Sigmoid colon (tissue), 7 donors: Measurements from ENCODE around the gene GTF3C5. TPM values are rescaled to one million over a fixed set of nuclear protein-coding genes. Genes with fewer than 3 reads are reported as not detected.

Experiments used
- DNase-seq: peaks from one replicate; pipeline ENCODE4 v3.0.0-alpha.2; 2019
- H3K27ac ChIP-seq, 4 donors: fragments of 200-600 bp; sonication (generic); one replicate each; pipeline ENCODE4 v1.5.1; 2016 to 2019; ENCODE audit warnings: mild to moderate bottlenecking in 1 of 4
- H3K27me3 ChIP-seq, 3 donors: fragments of 200-600 bp; sonication (generic); one replicate each; pipeline ENCODE4 v1.5.1; 2019; ENCODE audit warnings: mild to moderate bottlenecking in 1 of 3
- H3K36me3 ChIP-seq, 4 donors: fragments of 200-600 bp; sonication (generic); one replicate each; pipeline ENCODE4 v1.5.1; 2016 to 2019
- H3K4me1 ChIP-seq, 4 donors: fragments of 200-600 bp; sonication (generic); one replicate each; pipeline ENCODE4 v1.5.1; 2017 to 2019
- H3K4me3 ChIP-seq, 4 donors: fragments of 200-600 bp; sonication (generic); one replicate each; pipeline ENCODE4 v1.5.1; 2017 to 2019; ENCODE audit warnings: mild to moderate bottlenecking in 2 of 4, moderate library complexity in 1 of 4
- H3K9me3 ChIP-seq, 4 donors: fragments of 200-600 bp in 3 of 4; sonication (generic) in 3 of 4; one replicate each; pipeline versions ENCODE4 v1.5.1 to v1.6.1; 2013 to 2019
- EP300 ChIP-seq, 4 donors: sonication (generic); formaldehyde crosslinking; IDR thresholded peaks; one replicate each; pipeline ENCODE4 v1.6.1; 2017; ENCODE audit warnings: antibody characterized with exemption in 4 of 4
- POLR2A ChIP-seq, 2 donors: fragments of 450-650 bp; IDR thresholded peaks; one replicate each; pipeline ENCODE4 v1.6.1; 2016; ENCODE audit warnings: antibody characterized with exemption in 2 of 2, mild to moderate bottlenecking in 2 of 2, moderate library complexity in 2 of 2
- POLR2AphosphoS5 ChIP-seq, 4 donors: sonication (generic); formaldehyde crosslinking; IDR thresholded peaks; one replicate each; pipeline ENCODE4 v1.6.1; 2017; ENCODE audit warnings: antibody characterized with exemption in 4 of 4
- WGBS, 2 donors: extraction: QIAGEN DNeasy Blood & Tissue Kit; methylation state at CpG; one replicate each; pipeline ENCODE4 v1.1.7; 2013; 5-methylcytosine and 5-hydroxymethylcytosine counted together
- intact Hi-C: fragments of 100-400 bp; cut with DNase I; formaldehyde crosslinking; loops from one replicate; pipeline ENCODE4 v1.15.1; 2023
- polyA plus RNA-seq, 3 donors: library from polyadenylated mRNA; stranded (reverse); fragments of 200-250 nt; gene quantifications; one replicate each; pipeline ENCODE4 v1.2.3, GENCODE V29; 2013
- total RNA-seq, 4 donors: library from RNA; depleted of rRNA; stranded (reverse); fragments of >200 nt; gene quantifications; one replicate each; pipeline ENCODE4 v1.1.0, GENCODE V29; 2016
- TF ChIP-seq, protein P1 (sequence below), 4 experiments: fragments of 450-650 bp in 3 of 4; fragments of 200-600 bp in 1 of 4; IDR thresholded peaks; one replicate each; pipeline ENCODE4 v1.5.1; 2016 to 2019; ENCODE audit warnings: antibody characterized with exemption in 4 of 4, mild to moderate bottlenecking in 3 of 4, moderate library complexity in 2 of 4
- donor health status: healthy with polysubstance abuse.
- donor health status: Bipolar disorder and iron deficiency.
- donor health status: healthy.

GTF3C5 gene
- total and polyA plus RNA-seq, 7 donors: 25.8 to 52.7 (median 47.1) TPM

DNA sequence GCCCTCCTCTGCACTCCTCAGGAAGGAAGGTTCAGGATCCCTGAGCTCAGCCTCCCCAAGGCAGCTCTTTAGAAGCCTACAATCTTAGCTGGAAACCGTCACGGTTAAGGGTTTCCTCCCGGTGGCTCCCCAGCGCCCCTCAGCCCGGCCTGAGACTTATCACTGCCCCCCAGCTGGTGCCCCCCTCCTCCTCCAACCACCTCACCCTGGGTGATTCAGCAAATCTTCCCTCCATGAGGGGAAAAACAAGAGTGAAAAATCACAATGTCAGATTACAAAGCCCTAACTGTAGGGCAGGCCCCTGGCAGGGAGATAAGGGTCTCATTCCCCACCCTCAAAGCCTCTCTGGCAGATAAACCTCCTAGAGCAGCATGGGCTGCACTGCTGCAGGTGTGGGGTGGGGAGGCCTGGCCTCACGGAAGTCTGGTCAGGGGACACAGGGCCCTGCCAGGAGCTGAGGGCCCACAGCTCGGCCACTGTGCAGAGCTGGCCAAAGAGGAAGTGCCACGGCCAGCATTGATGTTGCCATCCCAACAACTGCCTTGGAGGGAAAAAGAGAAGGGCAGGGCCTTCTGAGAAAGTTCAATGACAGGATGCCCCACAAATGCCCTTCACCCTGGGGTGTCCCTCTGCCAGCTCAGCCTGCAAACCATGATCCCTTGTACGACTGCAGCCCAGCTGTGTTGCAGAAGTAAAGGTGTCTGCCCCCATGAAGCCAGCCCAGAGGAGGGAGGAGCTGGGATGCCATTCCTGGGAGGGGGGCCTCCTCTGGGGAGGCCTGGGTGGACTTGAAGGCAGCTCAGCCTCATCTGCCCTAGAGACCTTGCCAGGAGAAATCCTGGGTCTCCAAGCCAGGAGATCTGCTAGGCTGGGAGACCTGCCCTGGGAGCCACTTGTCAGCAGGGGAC lies 26.5 kb upstream of the GTF3C5 start:
- H3K9me3 ChIP-seq: no peaks in the 10 kb centered on the region
- intact Hi-C loops: no loop called here
- H3K27ac ChIP-seq: no peak overlapping the region

DNA sequence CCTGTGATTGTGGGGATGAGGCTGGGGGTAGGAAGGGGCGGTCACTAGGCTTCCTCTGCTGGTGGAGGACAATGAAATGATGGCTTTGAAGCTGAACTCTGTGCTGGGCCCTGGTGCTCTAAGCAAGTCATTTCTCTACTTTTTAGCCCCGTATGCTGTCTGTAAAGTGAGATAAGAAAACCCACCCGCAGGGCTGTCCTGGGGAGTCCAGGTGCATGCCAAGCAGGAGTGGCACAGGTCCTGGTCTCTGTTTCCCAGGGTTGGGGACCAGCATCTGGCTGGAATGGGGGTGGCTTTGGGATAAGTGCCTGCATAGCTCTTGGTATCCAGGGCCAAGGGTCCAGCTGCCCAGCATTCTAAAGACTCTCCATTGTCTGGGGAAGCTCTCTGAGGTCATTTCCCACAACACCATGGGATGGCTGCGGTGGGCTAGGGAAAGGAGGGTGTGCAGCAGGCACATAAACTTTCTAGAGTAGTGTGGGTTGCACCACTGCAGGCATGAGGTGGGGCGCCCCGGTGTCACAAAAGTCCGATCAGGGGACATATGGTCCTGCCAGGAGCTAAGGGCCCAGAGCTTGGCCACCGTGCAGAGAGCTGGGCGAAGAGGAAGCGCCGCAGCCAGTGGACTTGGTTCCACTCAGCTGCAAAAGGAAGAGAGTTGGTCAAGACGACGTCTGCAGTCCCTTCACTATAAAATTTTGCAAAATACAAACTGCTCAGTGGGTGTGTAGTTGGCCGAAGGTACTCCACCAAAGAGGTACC lies 25.6 kb upstream of the GTF3C5 start:
- no peak overlapping the region for H3K27ac ChIP-seq
- H3K9me3 ChIP-seq: no peaks in the 10 kb centered on the region
- intact Hi-C loops: no loop called here
- H3K36me3 ChIP-seq: no peaks in the 10 kb centered on the region
- DNase-seq: no peak
- 83 to 93% methylated on average over 14 of the region's 14 CpGs for WGBS, 2 donors
- no peak overlapping the region for H3K4me3 ChIP-seq
- no peaks in the 10 kb centered on the region for H3K4me1 ChIP-seq
- TF ChIP-seq POLR2AphosphoS5 (IDR thresholded peaks at IDR 0.05) (no peak), POLR2A (IDR thresholded peaks at IDR 0.05) (no peak), EP300 (IDR thresholded peaks at IDR 0.05) (no peak)
- TF ChIP-seq, protein P1, sequence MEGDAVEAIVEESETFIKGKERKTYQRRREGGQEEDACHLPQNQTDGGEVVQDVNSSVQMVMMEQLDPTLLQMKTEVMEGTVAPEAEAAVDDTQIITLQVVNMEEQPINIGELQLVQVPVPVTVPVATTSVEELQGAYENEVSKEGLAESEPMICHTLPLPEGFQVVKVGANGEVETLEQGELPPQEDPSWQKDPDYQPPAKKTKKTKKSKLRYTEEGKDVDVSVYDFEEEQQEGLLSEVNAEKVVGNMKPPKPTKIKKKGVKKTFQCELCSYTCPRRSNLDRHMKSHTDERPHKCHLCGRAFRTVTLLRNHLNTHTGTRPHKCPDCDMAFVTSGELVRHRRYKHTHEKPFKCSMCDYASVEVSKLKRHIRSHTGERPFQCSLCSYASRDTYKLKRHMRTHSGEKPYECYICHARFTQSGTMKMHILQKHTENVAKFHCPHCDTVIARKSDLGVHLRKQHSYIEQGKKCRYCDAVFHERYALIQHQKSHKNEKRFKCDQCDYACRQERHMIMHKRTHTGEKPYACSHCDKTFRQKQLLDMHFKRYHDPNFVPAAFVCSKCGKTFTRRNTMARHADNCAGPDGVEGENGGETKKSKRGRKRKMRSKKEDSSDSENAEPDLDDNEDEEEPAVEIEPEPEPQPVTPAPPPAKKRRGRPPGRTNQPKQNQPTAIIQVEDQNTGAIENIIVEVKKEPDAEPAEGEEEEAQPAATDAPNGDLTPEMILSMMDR (IDR thresholded peaks at IDR 0.05): no peak
- H3K27me3 ChIP-seq: peaks cover 0 to 31% (median 4%) of the 10 kb centered on the region in 3 donors

More for the DNA sequence above, 26.5 kb upstream of the GTF3C5 start:
- Histone ChIP-seq H3K27me3 (peaks cover 0 to 38% (median 4%) of the 10 kb centered on the region in 3 donors), H3K4me3 (no peak overlapping the region), H3K36me3 (no peaks in the 10 kb centered on the region), H3K4me1 (no peaks in the 10 kb centered on the region)
- no peak for DNase-seq
- WGBS, 2 donors: 43 to 79% methylated on average over 9 of the region's 9 CpGs
- no peak for TF ChIP-seq EP300 (IDR thresholded peaks at IDR 0.05)
- TF ChIP-seq POLR2AphosphoS5 (IDR thresholded peaks at IDR 0.05): no peak
- TF ChIP-seq POLR2A (IDR thresholded peaks at IDR 0.05): no peak
- TF ChIP-seq, protein P1 (IDR thresholded peaks at IDR 0.05): no peak

DNA sequence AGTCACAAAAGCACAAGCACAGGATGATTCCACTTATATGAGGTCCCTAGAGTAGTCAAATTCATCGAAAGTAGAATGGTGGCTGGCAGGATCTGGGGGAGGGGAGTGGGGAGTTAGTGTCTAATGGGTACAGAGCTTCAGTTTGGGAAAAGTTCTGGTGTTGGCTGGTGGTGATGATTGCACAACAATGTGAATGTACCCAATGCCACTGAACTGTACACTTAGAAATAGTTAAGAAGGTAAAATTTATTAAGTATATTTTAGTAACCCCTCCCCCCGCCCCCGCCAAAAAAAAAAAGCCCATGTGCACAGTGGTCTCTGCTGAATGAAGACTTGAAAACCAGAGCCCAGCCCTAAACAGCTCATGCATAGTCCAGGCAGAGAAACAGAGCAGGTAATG lies 24.8 kb upstream of the GTF3C5 start:
- TF ChIP-seq POLR2AphosphoS5 (IDR thresholded peaks at IDR 0.05) (no peak), EP300 (IDR thresholded peaks at IDR 0.05) (no peak), POLR2A (IDR thresholded peaks at IDR 0.05) (no peak)
- TF ChIP-seq, protein P1 (IDR thresholded peaks at IDR 0.05): no peak
- Histone ChIP-seq H3K9me3 (no peaks in the 10 kb centered on the region), H3K27ac (no peak overlapping the region), H3K4me1 (no peaks in the 10 kb centered on the region), H3K4me3 (no peak overlapping the region), H3K27me3 (peaks cover 0 to 25% (median 4%) of the 10 kb centered on the region in 3 donors), H3K36me3 (no peaks in the 10 kb centered on the region)
- DNase-seq: no peak
- intact Hi-C loops: no loop called here
- WGBS, 2 donors: 92 to 94% methylated on average over 3 of the region's 3 CpGs

DNA sequence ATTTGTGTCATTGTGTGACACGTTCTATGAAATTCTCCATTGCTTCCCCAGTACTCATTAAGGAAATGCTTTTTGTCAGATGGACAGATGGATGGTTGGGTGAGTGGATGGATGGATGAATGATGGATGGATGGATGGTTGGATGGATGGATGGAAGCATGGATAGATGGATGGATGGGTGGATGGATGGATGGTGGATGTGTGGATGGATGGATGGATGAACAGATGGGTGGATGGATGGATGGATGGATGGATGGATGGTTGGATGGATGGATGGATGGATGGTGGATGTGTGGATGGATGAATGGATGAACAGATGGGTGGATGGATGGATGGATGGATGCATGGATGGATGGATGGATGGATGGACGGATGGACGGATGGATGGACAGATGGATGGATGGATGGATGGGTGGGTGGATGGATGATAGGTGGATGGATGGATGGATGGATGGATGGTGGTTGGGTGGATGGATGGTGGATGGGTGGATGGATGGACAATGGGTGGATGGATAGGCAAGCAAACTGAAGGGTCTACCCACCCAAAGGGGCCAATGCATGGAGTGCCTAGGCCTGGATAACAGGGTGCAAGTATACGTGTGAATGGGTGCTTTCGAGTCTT lies 24.0 kb upstream of the GTF3C5 start:
- DNase-seq: no peak
- 80 to 95% methylated on average over 5 of the region's 5 CpGs for WGBS, 2 donors
- Histone ChIP-seq H3K36me3 (no peaks in the 10 kb centered on the region), H3K4me1 (no peaks in the 10 kb centered on the region), H3K4me3 (no peak overlapping the region), H3K9me3 (no peaks in the 10 kb centered on the region), H3K27ac (no peak overlapping the region), H3K27me3 (peaks cover 0 to 21% (median 4%) of the 10 kb centered on the region in 3 donors)
- TF ChIP-seq POLR2AphosphoS5 (IDR thresholded peaks at IDR 0.05): no peak
- no peak for TF ChIP-seq POLR2A (IDR thresholded peaks at IDR 0.05)
- TF ChIP-seq, protein P1 (IDR thresholded peaks at IDR 0.05): no peak
- TF ChIP-seq EP300 (IDR thresholded peaks at IDR 0.05): no peak
- intact Hi-C loops: no loop called here
